Measurements from ENCODE around the gene TMC1.

The TMC1 gene

DNA sequence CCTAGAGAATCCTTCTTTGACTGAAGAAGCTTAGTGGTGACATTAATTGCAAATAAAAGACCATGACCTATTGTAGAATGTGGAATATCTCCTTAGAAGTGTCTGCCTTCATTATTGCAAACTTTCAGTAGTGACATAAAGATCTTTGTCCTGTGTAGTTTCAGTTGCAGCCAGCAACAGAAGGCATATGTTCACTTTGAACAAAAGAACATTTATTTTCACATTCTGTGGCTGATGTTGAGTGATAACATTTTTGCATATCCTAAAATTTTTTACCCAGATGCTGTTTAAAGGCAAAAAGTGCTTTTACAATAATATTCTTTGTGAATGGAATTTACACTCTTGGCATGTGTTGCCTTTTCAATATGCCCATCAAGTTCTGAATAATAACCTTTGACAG is 165.9 kb downstream of the TMC1 start (continued):
- TF ChIP-seq, protein P1, sequence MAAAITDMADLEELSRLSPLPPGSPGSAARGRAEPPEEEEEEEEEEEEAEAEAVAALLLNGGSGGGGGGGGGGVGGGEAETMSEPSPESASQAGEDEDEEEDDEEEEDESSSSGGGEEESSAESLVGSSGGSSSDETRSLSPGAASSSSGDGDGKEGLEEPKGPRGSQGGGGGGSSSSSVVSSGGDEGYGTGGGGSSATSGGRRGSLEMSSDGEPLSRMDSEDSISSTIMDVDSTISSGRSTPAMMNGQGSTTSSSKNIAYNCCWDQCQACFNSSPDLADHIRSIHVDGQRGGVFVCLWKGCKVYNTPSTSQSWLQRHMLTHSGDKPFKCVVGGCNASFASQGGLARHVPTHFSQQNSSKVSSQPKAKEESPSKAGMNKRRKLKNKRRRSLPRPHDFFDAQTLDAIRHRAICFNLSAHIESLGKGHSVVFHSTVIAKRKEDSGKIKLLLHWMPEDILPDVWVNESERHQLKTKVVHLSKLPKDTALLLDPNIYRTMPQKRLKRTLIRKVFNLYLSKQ (tag by site-specific recombination; IDR thresholded peaks at IDR 0.05; ENCODE audit: borderline replicate concordance) = no peak
- TF ChIP-seq SP7 (tag by site-specific recombination; IDR thresholded peaks at IDR 0.05) = no peak
- TF ChIP-seq ZNF521 (tag by site-specific recombination; IDR thresholded peaks at IDR 0.05) = no peak
- no peak for TF ChIP-seq ZNF211 (tag by site-specific recombination; IDR thresholded peaks at IDR 0.05; ENCODE audit: low read depth)
- no peak for TF ChIP-seq ZNF146 (tag by site-specific recombination; IDR thresholded peaks at IDR 0.05)

DNA sequence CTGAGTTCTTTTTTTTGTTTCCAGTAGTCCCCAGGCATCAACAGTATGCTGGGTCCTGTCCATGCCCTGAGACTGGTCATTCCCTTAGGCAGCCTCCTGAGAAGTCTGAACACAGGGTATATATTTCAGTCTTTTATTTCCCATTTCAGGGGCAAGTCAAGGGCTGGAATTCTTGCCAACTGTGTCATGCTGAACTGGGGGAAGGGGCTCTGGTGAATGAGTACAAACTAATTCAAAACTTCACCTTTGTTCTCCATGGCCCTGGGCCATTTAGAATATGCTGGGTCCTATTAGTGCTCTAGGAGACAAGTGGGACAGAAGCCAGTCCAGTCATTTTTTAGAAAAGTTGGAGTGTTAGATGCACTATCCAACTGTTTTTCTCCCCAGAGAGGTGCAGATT is 170.3 kb downstream of the TMC1 start:
- Histone ChIP-seq H3K4me3 (ENCODE audit: low read depth, low read length) (no peak overlapping the region), H3K27ac (ENCODE audit: extremely low read depth, low read depth, low read length) (no peak overlapping the region), H3K36me3 (ENCODE audit: control insufficient read depth in 2 of 2, insufficient read depth in 1 of 2, low read length in 2 of 2) (no peaks in the 10 kb centered on the region), H3K4me1 (ENCODE audit: control insufficient read depth, insufficient read depth, low read length) (no peaks in the 10 kb centered on the region), H3K9me3 (ENCODE audit: control insufficient read depth, insufficient read depth, low read depth, low read length) (no peaks in the 10 kb centered on the region)
- ChIA-PET POLR2A (no interaction called here), CTCF (interaction anchor here (0.5 kb wide), 1 partner anchor 979 kb away, joined by 3 read pairs; no protein-coding TSS in a partner anchor)
- TF ChIP-seq ZNF521 (tag by site-specific recombination; IDR thresholded peaks at IDR 0.05) = no peak
- TF ChIP-seq, protein P2, sequence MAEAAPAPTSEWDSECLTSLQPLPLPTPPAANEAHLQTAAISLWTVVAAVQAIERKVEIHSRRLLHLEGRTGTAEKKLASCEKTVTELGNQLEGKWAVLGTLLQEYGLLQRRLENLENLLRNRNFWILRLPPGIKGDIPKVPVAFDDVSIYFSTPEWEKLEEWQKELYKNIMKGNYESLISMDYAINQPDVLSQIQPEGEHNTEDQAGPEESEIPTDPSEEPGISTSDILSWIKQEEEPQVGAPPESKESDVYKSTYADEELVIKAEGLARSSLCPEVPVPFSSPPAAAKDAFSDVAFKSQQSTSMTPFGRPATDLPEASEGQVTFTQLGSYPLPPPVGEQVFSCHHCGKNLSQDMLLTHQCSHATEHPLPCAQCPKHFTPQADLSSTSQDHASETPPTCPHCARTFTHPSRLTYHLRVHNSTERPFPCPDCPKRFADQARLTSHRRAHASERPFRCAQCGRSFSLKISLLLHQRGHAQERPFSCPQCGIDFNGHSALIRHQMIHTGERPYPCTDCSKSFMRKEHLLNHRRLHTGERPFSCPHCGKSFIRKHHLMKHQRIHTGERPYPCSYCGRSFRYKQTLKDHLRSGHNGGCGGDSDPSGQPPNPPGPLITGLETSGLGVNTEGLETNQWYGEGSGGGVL (tag by site-specific recombination; IDR thresholded peaks at IDR 0.05) = no peak

DNA sequence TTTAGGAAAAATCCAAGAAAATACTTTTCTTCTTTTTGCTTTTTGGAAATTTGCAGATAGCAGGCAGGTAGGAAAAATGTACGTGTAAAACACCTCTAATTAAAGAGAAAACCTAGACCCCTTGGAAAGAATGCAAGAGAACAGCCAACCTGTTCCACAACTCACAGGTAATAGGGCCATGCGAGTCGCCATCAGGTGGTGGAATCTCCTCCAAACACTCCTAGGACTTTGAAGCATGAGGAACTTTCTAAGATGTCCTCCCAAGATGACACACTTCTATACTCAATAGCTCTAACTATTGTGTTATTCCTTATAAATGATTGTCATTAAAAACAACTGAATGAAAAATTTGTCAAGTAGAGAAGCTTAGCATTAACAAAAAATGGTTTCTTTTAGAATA is 174.0 kb downstream of the TMC1 start:
- H3K36me3 ChIP-seq (ENCODE audit: control insufficient read depth in 2 of 2, insufficient read depth in 1 of 2, low read length in 2 of 2) = no peaks in the 10 kb centered on the region
- ChIA-PET CTCF (interaction anchor here (0.7 to 1.7 kb wide), 2 partner anchors 13 to 161 kb away, joined by 3 to 4 read pairs; no protein-coding TSS in a partner anchor), POLR2A (no interaction called here)
- no peak overlapping the region for H3K27ac ChIP-seq (ENCODE audit: extremely low read depth, low read depth, low read length)
- H3K9me3 ChIP-seq (ENCODE audit: control insufficient read depth, insufficient read depth, low read depth, low read length) = no peaks in the 10 kb centered on the region
- TF ChIP-seq ZNF707 (tag by site-specific recombination; IDR thresholded peaks at IDR 0.05) (no peak), ZFP37 (tag by site-specific recombination; IDR thresholded peaks at IDR 0.05) (no peak), BCL11A (tag by site-specific recombination; IDR thresholded peaks at IDR 0.05; ENCODE audit: low read depth) (no peak), OVOL3 (tag by site-specific recombination; IDR thresholded peaks at IDR 0.05) (no peak), ZNF174 (tag by site-specific recombination; IDR thresholded peaks at IDR 0.05) (no peak)
- TF ChIP-seq, protein P3, sequence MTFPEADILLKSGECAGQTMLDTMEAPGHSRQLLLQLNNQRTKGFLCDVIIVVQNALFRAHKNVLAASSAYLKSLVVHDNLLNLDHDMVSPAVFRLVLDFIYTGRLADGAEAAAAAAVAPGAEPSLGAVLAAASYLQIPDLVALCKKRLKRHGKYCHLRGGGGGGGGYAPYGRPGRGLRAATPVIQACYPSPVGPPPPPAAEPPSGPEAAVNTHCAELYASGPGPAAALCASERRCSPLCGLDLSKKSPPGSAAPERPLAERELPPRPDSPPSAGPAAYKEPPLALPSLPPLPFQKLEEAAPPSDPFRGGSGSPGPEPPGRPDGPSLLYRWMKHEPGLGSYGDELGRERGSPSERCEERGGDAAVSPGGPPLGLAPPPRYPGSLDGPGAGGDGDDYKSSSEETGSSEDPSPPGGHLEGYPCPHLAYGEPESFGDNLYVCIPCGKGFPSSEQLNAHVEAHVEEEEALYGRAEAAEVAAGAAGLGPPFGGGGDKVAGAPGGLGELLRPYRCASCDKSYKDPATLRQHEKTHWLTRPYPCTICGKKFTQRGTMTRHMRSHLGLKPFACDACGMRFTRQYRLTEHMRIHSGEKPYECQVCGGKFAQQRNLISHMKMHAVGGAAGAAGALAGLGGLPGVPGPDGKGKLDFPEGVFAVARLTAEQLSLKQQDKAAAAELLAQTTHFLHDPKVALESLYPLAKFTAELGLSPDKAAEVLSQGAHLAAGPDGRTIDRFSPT (tag by site-specific recombination; IDR thresholded peaks at IDR 0.05) = no peak
- TF ChIP-seq, protein P4, sequence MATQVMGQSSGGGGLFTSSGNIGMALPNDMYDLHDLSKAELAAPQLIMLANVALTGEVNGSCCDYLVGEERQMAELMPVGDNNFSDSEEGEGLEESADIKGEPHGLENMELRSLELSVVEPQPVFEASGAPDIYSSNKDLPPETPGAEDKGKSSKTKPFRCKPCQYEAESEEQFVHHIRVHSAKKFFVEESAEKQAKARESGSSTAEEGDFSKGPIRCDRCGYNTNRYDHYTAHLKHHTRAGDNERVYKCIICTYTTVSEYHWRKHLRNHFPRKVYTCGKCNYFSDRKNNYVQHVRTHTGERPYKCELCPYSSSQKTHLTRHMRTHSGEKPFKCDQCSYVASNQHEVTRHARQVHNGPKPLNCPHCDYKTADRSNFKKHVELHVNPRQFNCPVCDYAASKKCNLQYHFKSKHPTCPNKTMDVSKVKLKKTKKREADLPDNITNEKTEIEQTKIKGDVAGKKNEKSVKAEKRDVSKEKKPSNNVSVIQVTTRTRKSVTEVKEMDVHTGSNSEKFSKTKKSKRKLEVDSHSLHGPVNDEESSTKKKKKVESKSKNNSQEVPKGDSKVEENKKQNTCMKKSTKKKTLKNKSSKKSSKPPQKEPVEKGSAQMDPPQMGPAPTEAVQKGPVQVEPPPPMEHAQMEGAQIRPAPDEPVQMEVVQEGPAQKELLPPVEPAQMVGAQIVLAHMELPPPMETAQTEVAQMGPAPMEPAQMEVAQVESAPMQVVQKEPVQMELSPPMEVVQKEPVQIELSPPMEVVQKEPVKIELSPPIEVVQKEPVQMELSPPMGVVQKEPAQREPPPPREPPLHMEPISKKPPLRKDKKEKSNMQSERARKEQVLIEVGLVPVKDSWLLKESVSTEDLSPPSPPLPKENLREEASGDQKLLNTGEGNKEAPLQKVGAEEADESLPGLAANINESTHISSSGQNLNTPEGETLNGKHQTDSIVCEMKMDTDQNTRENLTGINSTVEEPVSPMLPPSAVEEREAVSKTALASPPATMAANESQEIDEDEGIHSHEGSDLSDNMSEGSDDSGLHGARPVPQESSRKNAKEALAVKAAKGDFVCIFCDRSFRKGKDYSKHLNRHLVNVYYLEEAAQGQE (tag by site-specific recombination; IDR thresholded peaks at IDR 0.05) = no peak
- H3K4me3 ChIP-seq (ENCODE audit: low read depth, low read length) = no peak overlapping the region
- no peaks in the 10 kb centered on the region for H3K4me1 ChIP-seq (ENCODE audit: control insufficient read depth, insufficient read depth, low read length)
